Lung (tissue), 12 donors: ENCODE data around the gene RPS6KA2. TPM values are rescaled to one million over a fixed set of nuclear protein-coding genes. Genes with fewer than 3 reads are reported as not detected.

Experiments used
- ATAC-seq: fragments of 200-7000 bp; cut with Tn5 transposase; one replicate; pipeline ENCODE4 v1.9.1; 2020; ENCODE audit warnings: moderate number of reproducible peaks; ENCODE audit not compliant: insufficient read depth, low FRiP score
- DNase-seq, 3 donors: peaks; one replicate each; pipeline ENCODE4 v3.0.0-alpha.2; 2013 to 2017
- H3K27ac ChIP-seq, 2 donors: one replicate each; pipeline ENCODE4 v1.5.1; 2013; ENCODE audit warnings: mild to moderate bottlenecking in 2 of 2, moderate library complexity in 2 of 2, control low read depth in 1 of 2, inconsistent platforms in 1 of 2, low read depth in 1 of 2, low read length in 1 of 2
- H3K27me3 ChIP-seq, 3 donors: one replicate each; pipeline ENCODE4 v1.5.1; 2013; ENCODE audit warnings: low read length in 2 of 3; ENCODE audit not compliant: control insufficient read depth in 3 of 3, insufficient read depth in 3 of 3
- H3K36me3 ChIP-seq, 4 donors: one replicate each; pipeline ENCODE4 v1.5.1; 2013; ENCODE audit warnings: low read length in 4 of 4, mild to moderate bottlenecking in 1 of 4, moderate library complexity in 1 of 4; ENCODE audit not compliant: control insufficient read depth in 4 of 4, insufficient read depth in 4 of 4
- H3K4me1 ChIP-seq, 5 donors: one replicate each; pipeline ENCODE4 v1.5.1; 2013; ENCODE audit warnings: low read length in 5 of 5, mild to moderate bottlenecking in 2 of 5, moderate library complexity in 1 of 5; ENCODE audit not compliant: control insufficient read depth in 5 of 5, insufficient read depth in 5 of 5
- H3K4me3 ChIP-seq: one replicate; pipeline ENCODE4 v1.5.1; 2013; ENCODE audit warnings: mild to moderate bottlenecking, control low read depth, moderate library complexity
- H3K9ac ChIP-seq, 2 donors: one replicate each; pipeline ENCODE4 v1.5.1; 2013; ENCODE audit warnings: low read length in 2 of 2, control low read depth in 1 of 2; ENCODE audit not compliant: insufficient read depth in 1 of 2
- H3K9me3 ChIP-seq, 4 donors: one replicate each; pipeline ENCODE4 v1.5.1; 2013; ENCODE audit warnings: low read length in 3 of 4, mild to moderate bottlenecking in 1 of 4, moderate library complexity in 1 of 4; ENCODE audit not compliant: control insufficient read depth in 4 of 4, insufficient read depth in 3 of 4
- CTCF ChIP-seq: IDR thresholded peaks from 2 replicates; pipeline ENCODE4 v1.5.1; 2012; ENCODE audit warnings: mild to moderate bottlenecking; ENCODE audit errors: control extremely low read depth, extremely low read depth
- WGBS, 2 donors: extraction: QIAGEN DNeasy Blood & Tissue Kit; methylation state at CpG; one replicate each; pipeline ENCODE4 v1.1.7; 2013; 5-methylcytosine and 5-hydroxymethylcytosine counted together
- polyA plus RNA-seq, 2 donors: library from polyadenylated mRNA; stranded (reverse); fragments of 200-250 nt; gene quantifications; one replicate each; pipeline ENCODE4 v1.2.1, GENCODE V29; 2013
- total RNA-seq, 2 donors: library from RNA; depleted of rRNA in 1 of 2; stranded (reverse); fragments of >200 nt in 1 of 2; gene quantifications; one replicate each; pipeline ENCODE4 v1.2.1, GENCODE V29; 2014 to 2021
- donor health status: control.
- donor health status: control.
- donor health status: Bipolar disorder and iron deficiency.
- donor health status: healthy.
- donor health status: DM: yes; HTN: yes; CAD: no.

The RPS6KA2 gene
- total and polyA plus RNA-seq, 4 donors: 61.9 to 185 (median 105) TPM

GRCh38 chr6:166563200-166563599 lies 63.9 kb downstream of the RPS6KA2 start:
- Histone ChIP-seq H3K36me3 (peaks cover 0 to 19% (median 0%) of the 10 kb centered on the region in 4 donors), H3K9ac (no peak overlapping the region), H3K27me3 (no peaks in the 10 kb centered on the region), H3K4me1 (peaks cover 0 to 24% (median 0%) of the 10 kb centered on the region in 5 donors), H3K27ac (no peak overlapping the region), H3K4me3 (no peak overlapping the region), H3K9me3 (peaks cover 0 to 7% (median 2%) of the 10 kb centered on the region in 4 donors)
- ATAC-seq: no peak
- no peak for DNase-seq
- WGBS, 2 donors: 21 to 51% methylated on average over 16 of the region's 16 CpGs
- TF ChIP-seq CTCF: no peak

- Histone ChIP-seq H3K9ac (no peak overlapping the region), H3K27me3 (no peaks in the 10 kb centered on the region), H3K27ac (no peak overlapping the region), H3K4me3 (no peak overlapping the region), H3K4me1 (peaks cover 0 to 24% (median 0%) of the 10 kb centered on the region in 5 donors), H3K9me3 (peaks cover 0 to 7% (median 2%) of the 10 kb centered on the region in 4 donors), H3K36me3 (peaks cover 0 to 19% (median 0%) of the 10 kb centered on the region in 4 donors)
- TF ChIP-seq CTCF: no peak
- DNase-seq: no peak
- no peak for ATAC-seq
- 98% methylated on average over 9 of the region's 9 CpGs for WGBS, 2 donors
These were observed 64.3 kb downstream of the RPS6KA2 start for GRCh38 chr6:166562726-166563125.

GRCh38 chr6:166561771-166562359 lies 65.2 kb downstream of the RPS6KA2 start:
- TF ChIP-seq CTCF: no peak

More at GRCh38 chr6:166561771-166562359, 65.2 kb downstream of the RPS6KA2 start:
- H3K36me3 ChIP-seq: peaks cover 0 to 19% (median 0%) of the 10 kb centered on the region in 4 donors
- ATAC-seq (no peak), DNase-seq (peak in 1 of 3 donors; percentile 31)
- no peak overlapping the region for H3K9ac ChIP-seq
- H3K4me1 ChIP-seq: peaks cover 0 to 28% (median 0%) of the 10 kb centered on the region in 5 donors
- H3K9me3 ChIP-seq: peaks cover 0 to 7% (median 2%) of the 10 kb centered on the region in 4 donors
- peak overlapping the region in 1 of 2 donors; percentile 44 for H3K27ac ChIP-seq
- no peak overlapping the region for H3K4me3 ChIP-seq
- 86 to 89% methylated on average over 10 of the region's 10 CpGs for WGBS, 2 donors
- no peaks in the 10 kb centered on the region for H3K27me3 ChIP-seq
